ENCODE results near the gene BIRC5.
"Not testable (repeated sequence)": the region's sequence is repeated elsewhere in the genome, so short reads cannot be mapped to it uniquely, and the experiment has no call there.

The BIRC5 gene

GRCh38 chr17:78248051-78248914, 34.2 kb downstream of the BIRC5 start:
- Mint-ChIP-seq H3K4me3 (no peak overlapping the region), H3K27me3 (peaks cover 26% of the 10 kb centered on the region), H3K36me3 (ENCODE audit: low read depth) (no peaks in the 10 kb centered on the region), H3K9me3 (no peaks in the 10 kb centered on the region), H3K27ac (no peak overlapping the region), H3K4me1 (ENCODE audit: low read depth) (peaks cover 30% of the 10 kb centered on the region)
- intact Hi-C loops (cut with micrococcal nuclease), result no loop called here

- H3K27me3 Mint-ChIP-seq, result peaks cover 23% of the 10 kb centered on the region
- H3K36me3 Mint-ChIP-seq (ENCODE audit: low read depth), result no peaks in the 10 kb centered on the region
- no peaks in the 10 kb centered on the region for H3K9me3 Mint-ChIP-seq
- H3K4me1 Mint-ChIP-seq (ENCODE audit: low read depth), result peaks cover 36% of the 10 kb centered on the region
- peak overlapping the region; percentile 50 for H3K27ac Mint-ChIP-seq
- intact Hi-C loops (cut with micrococcal nuclease), result no loop called here
- H3K4me3 Mint-ChIP-seq, result no peak overlapping the region
These were observed 35.2 kb downstream of the BIRC5 start for GRCh38 chr17:78249074-78249817.

GRCh38 chr17:78249818-78250806, 36.1 kb downstream of the BIRC5 start:
- Mint-ChIP-seq H3K4me1 (ENCODE audit: low read depth) (peaks cover 45% of the 10 kb centered on the region), H3K27me3 (peaks cover 23% of the 10 kb centered on the region), H3K27ac (peak overlapping the region; percentile 50), H3K9me3 (no peaks in the 10 kb centered on the region), H3K4me3 (no peak overlapping the region), H3K36me3 (ENCODE audit: low read depth) (no peaks in the 10 kb centered on the region)
- intact Hi-C loops (cut with micrococcal nuclease), result loop anchor here (2.0 to 10.0 kb wide), 4 partner anchors 137 to 233 kb away; no protein-coding TSS in a partner anchor

GRCh38 chr17:78250891-78251772, 37.1 kb downstream of the BIRC5 start:
- no peak overlapping the region for H3K4me3 Mint-ChIP-seq
- H3K4me1 Mint-ChIP-seq (ENCODE audit: low read depth), result peaks cover 55% of the 10 kb centered on the region
- intact Hi-C loops (cut with micrococcal nuclease), result loop anchor here (2.0 to 10.0 kb wide), 4 partner anchors 138 to 234 kb away; no protein-coding TSS in a partner anchor
- H3K27ac Mint-ChIP-seq, result peak overlapping the region; percentile 47
- no peaks in the 10 kb centered on the region for H3K9me3 Mint-ChIP-seq
- H3K36me3 Mint-ChIP-seq (ENCODE audit: low read depth), result no peaks in the 10 kb centered on the region
- peaks cover 23% of the 10 kb centered on the region for H3K27me3 Mint-ChIP-seq

DNA sequence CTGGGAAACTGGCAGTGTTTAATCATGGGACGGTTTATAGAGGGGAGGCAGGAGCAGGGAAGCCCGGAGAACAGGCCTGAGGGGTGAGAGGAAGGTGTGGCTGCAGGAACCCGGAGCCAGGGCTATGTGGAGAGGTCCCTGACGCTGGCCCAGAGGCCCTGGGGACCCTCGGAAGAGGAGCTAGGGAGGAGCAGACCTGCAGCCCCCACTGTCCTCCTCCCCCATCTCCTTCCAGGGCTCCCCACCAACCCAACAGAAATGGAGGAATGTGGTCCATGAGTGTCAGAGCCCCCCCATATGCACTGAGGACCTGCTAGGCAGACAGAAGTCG, 37.7 kb downstream of the BIRC5 start:
- Mint-ChIP-seq H3K36me3 (ENCODE audit: low read depth) (no peaks in the 10 kb centered on the region), H3K9me3 (no peaks in the 10 kb centered on the region), H3K4me1 (ENCODE audit: low read depth) (peaks cover 61% of the 10 kb centered on the region), H3K27ac (no peak overlapping the region), H3K27me3 (peaks cover 23% of the 10 kb centered on the region), H3K4me3 (no peak overlapping the region)
- intact Hi-C loops (cut with micrococcal nuclease), result loop anchor here (2.0 to 10.0 kb wide), 4 partner anchors 139 to 234 kb away; no protein-coding TSS in a partner anchor

DNA sequence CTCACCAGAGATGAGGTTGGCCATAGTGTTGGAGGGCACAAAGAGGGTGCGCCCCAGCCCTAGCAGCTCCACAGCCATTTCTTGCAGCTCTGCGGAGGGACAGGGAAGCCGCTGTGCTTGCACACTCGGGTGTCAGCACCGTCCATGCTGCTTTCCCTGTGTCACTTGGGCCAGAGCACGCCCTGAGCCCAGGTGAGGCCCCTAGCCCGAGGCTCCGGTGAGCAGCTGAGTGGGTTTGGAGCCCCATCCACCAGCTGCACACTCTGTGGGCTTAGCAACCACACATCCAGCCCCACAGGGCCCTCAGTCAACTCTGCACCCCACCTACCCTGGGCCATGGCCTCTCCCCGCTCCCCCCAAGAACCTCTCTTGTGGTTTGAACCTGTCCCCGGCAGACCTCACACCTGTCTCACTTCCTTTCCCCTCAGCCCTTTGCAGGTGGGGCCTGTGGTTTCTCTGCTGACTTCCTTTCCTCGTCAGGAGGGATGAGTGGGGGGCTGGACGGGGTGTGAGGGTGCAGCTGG, 38.1 kb downstream of the BIRC5 start:
- intact Hi-C loops (cut with micrococcal nuclease), result loop anchor here (5.0 to 10.0 kb wide), 3 partner anchors 167 to 235 kb away; no protein-coding TSS in a partner anchor
- H3K9me3 Mint-ChIP-seq, result no peaks in the 10 kb centered on the region
- H3K36me3 Mint-ChIP-seq (ENCODE audit: low read depth), result no peaks in the 10 kb centered on the region
- H3K27me3 Mint-ChIP-seq, result peaks cover 23% of the 10 kb centered on the region
- H3K4me1 Mint-ChIP-seq (ENCODE audit: low read depth), result peaks cover 66% of the 10 kb centered on the region
- no peak overlapping the region for H3K4me3 Mint-ChIP-seq
- H3K27ac Mint-ChIP-seq, result no peak overlapping the region

DNA sequence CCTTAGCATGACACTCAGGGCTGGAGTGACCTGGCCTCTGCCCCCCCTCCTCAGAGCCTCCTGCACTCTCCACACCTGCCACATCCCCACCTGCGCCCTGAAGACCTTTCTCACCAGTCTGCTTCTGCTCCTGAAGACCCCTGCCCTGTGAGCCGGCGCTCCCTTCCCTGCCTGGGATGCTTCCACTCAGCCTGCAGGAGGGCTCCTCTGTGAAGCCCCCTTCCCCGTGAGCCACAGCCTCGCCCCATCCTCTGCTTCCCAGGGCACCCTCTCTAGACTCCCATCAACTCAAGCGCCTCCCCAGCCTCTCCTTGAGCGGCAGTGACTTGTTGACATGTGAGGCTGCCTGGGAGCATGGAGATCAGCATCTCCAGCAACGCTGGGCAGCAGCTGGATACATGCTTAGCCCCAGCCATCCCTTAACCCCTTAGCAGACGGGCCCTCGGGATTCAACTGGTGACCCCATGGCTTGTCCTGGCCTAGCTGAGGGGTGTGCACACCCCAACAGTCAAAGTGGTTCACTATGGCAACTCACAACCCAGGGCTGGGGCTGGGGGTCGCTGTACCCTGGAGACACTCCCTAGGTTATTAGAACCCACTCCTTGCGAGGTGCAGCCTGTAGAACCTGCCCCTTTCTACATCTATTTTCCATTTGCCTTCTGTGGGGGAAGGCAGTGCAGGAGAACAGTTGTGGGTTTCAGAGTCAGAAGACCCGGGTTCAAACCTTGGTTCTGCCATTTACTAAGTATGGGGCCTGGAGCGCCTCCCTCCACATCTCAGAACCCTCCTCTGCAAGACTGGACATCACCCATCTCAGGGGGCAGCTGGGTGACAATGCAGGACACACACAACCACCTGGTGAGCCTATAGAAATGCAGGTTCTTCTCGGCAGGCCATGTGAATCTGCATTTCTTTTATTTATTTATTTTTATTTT, 38.9 kb downstream of the BIRC5 start:
- peak overlapping the region; percentile 47 for H3K27ac Mint-ChIP-seq
- intact Hi-C loops (cut with micrococcal nuclease), result loop anchor here (5.0 to 10.0 kb wide), 3 partner anchors 168 to 236 kb away; no protein-coding TSS in a partner anchor
- H3K36me3 Mint-ChIP-seq (ENCODE audit: low read depth), result no peaks in the 10 kb centered on the region
- peaks cover 72% of the 10 kb centered on the region for H3K4me1 Mint-ChIP-seq (ENCODE audit: low read depth)
- peaks cover 23% of the 10 kb centered on the region for H3K27me3 Mint-ChIP-seq
- H3K4me3 Mint-ChIP-seq, result peak overlapping the region; percentile 41
- H3K9me3 Mint-ChIP-seq, result no peaks in the 10 kb centered on the region

DNA sequence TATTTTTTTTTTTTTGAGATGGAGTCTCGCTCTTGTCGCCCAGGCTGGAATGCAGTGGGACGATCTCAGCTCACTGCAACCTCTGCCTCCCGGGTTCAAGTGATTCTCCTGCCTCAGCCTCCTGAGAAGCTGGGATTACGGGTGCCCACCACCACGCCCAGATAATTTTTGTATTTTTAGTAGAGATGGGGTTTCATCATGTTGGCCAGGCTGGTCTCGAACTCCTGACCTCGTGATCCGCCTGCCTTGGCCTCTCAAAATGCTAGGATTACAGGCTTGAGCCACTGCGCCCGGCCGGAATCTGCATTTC, 39.5 kb downstream of the BIRC5 start:
- peak overlapping the region; percentile 86 for H3K4me3 Mint-ChIP-seq
- H3K36me3 Mint-ChIP-seq (ENCODE audit: low read depth); H3K9me3 Mint-ChIP-seq: not testable (repeated sequence)
- peak overlapping the region; percentile 90 for H3K27ac Mint-ChIP-seq
- intact Hi-C loops (cut with micrococcal nuclease), result loop anchor here (5.0 to 10.0 kb wide), 3 partner anchors 169 to 236 kb away; no protein-coding TSS in a partner anchor
- H3K4me1 Mint-ChIP-seq (ENCODE audit: low read depth), result peaks cover 74% of the 10 kb centered on the region
- H3K27me3 Mint-ChIP-seq, result peaks cover 19% of the 10 kb centered on the region

DNA sequence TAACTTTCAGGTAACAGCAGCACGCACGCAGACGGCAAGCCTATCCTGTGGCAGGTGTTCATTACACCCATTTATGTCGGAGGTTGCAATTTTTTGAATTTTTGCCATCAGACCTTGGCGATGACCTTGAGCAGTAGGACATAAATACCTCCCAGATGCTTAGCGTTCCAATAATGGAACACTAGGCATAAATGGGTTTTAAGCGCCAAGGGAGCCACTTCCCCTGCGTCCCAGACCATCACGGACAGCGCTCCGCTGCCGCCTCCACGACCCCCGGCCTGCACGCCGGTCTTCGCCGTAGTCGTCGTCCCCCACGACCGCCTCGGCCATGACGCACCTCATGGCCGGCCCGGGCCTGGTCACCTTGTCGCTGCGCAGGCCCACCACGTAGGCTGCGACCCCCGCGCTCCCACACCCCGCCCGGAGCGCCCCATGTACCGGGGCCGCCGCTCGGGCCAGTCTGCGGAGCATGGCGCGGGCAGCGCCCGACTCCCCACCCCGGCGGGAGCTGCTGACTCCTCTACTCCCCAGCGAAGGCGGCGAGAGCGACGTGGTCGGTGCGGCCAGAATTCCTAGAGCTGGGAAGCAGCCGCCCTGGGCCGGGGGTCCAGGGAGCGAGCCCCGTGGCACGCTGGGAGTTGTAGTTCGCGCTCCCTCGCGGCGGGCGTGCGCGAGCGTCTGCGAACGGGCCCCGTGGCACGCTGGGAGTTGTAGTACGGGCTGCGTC, 40.1 kb downstream of the BIRC5 start:
- intact Hi-C loops (cut with micrococcal nuclease), result loop anchor here (5.0 to 10.0 kb wide), 3 partner anchors 168 to 237 kb away; no protein-coding TSS in a partner anchor
- Mint-ChIP-seq H3K4me1 (ENCODE audit: low read depth) (peaks cover 79% of the 10 kb centered on the region), H3K27ac (peak overlapping the region; percentile 90)

GRCh38 chr17:78255029-78255656, 41.1 kb downstream of the BIRC5 start:
- H3K4me3 Mint-ChIP-seq, result peak overlapping the region; percentile 18
- no peaks in the 10 kb centered on the region for H3K9me3 Mint-ChIP-seq
- H3K27me3 Mint-ChIP-seq, result peaks cover 13% of the 10 kb centered on the region
- H3K27ac Mint-ChIP-seq, result no peak overlapping the region
- intact Hi-C loops (cut with micrococcal nuclease), result loop anchor here (10.0 kb wide), 1 partner anchor 170 kb away; no protein-coding TSS in a partner anchor
- no peaks in the 10 kb centered on the region for H3K36me3 Mint-ChIP-seq (ENCODE audit: low read depth)
- H3K4me1 Mint-ChIP-seq (ENCODE audit: low read depth), result peaks cover 88% of the 10 kb centered on the region

More for the DNA sequence above, 40.1 kb downstream of the BIRC5 start:
- peaks cover 18% of the 10 kb centered on the region for H3K27me3 Mint-ChIP-seq
- no peaks in the 10 kb centered on the region for H3K36me3 Mint-ChIP-seq (ENCODE audit: low read depth)
- peak overlapping the region; percentile 86 for H3K4me3 Mint-ChIP-seq
- H3K9me3 Mint-ChIP-seq, result no peaks in the 10 kb centered on the region
